Hematopoietic multipotent progenitor cell (in vitro differentiated cells): ENCODE results near the gene TBXA2R. TPM values are rescaled to one million over a fixed set of nuclear protein-coding genes. Genes with fewer than 3 reads are reported as not detected.

Experiments
- DNase-seq, 3 donors: peaks; one replicate each; pipeline ENCODE4 v3.0.0-alpha.2; 2011 to 2015; ENCODE audit warnings: low read depth in 2 of 3, low spot score in 2 of 3
- total RNA-seq: library from RNA; depleted of rRNA; stranded (reverse); fragments of >200 nt; gene quantifications from one replicate; pipeline ENCODE4 v1.2.3, GENCODE V29; 2012

The TBXA2R gene
- total RNA-seq, 1 donor = 1.3 TPM

DNA sequence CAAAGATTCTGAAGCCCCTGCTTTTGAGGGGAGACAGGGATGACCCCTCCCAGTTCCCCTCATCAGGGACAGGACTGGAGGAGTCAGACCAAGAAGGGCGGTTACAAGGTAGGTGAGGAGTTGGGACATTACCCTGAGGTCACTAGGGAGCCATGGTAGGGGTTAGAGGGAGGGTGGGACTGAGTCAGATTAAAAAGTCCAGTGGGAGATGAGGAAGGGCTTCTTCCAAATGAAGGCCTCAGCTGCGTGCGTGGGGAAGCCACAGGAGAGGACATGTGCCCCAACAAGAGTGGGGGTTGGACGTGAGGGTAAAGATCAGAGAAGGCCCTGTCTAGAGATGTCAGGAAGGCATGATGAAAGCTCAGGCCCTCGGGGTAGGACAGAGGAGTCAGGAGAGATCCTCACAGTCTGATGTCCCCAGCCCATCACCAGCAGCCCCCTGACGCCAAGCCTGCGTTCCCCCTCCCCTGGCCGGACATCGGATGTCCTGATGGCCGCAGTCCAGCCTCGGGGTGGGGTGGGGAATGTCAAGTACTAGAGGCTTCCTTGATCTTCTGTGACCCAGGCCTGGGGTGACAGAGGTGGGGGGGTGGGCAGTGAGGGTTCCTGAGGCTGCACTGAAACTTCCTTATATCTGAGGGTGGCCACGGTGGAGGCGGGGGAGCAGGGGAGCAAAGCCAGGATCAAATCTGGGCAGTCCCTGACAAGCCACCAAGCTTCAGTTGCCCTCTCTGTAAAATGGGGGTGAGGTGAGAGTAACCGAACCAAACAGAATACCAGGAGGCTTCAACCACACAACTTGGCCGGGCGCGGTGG, 42.8 kb downstream of the TBXA2R start:
- no peak for DNase-seq

DNA sequence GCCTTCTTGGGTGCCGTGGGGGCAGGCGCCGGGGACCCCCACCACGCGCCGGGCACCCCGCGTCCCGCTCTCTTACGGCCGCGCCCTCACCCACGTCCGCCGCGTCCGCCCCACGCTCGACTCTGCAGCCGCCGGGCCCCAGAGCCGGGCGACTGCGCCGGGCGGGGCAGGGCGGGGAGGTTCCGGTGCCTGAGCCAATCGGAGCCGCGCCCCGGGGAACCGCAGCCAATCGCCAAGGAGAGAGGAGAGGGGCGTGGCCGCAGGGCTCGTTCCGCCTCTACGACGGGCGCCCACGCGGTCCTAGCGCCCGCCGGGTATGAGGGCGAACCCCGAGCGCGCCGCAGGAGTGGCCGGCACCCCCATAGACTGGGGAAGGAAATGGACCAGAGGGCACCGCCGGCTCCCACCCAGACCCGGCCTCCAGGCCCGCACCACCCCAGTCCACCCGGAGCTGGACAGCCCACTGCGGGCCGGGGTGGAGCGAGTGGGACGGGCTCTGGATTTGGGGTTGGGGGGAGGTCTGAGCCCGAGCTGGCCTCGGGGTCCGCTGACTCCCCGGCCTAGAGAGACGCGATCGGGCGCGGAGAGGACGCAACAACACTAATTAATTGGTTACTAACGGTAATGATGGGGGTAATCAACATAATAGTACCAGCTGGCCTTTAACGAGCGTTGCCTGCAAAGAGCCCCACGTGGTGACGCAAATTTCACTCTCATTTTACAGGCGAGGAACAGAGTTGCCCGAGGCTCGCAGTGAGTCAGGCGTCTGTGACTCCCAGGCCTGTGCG, 49.0 kb downstream of the TBXA2R start, which contains the start of gene MFSD12:
Gene MFSD12, minus strand, starts transcription at position 126 of the 788 bp plus-strand sequence. CDS start 183 bp downstream, outside the sequence.
- peak; percentile 83 to 95 (median 92) for DNase-seq

DNA sequence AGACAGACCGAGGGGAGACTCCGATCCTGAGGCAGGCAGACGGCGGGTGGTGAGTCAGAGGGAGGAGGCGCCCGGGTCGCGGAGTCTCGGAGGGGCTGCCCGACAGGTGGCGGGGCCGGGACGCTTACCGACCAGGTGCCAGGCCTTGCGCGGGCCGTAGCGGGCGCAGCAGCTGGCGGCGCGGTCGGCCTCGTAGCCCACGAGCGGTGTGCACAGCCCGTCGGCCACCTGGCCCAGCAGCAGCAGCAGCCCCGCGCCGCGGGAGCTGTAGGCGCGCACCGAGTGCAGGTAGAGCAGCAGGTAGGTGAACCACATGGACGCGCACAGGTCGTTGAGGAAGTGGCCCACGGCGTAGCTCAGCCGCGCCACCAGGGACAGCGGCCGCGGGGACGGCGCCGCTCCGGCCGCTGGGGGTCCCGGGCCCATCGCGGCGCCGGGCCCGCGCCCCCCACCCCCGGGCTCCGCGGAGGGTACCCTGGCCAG, 49.7 kb downstream of the TBXA2R start:
- DNase-seq = peak; percentile 37 to 74 (median 60)

DNA sequence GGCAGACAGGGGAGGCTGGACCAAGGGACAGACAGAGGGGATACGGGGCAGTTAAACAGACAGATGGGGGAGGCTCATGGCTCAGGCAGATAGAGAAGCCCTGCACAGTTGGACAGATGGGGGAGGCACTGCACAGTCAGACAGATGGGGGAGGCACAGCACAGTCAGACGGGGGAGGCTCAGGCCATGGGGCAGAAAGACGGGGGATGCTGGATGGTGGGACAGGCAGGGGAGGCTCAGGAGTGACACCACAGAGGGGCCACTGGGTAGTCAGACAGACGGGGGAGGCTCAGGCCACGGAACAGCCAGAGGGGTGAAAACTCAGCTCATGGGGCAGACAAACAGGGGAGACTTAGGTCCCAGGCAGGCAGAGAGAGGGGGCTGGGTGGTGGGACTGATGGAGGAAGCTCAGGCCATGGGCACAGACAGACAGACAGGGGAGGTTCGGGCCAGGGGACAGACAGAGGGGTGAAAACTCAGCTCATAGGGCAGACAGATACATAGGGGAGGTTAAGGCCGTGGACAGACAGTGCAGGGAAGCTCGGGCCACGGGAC, 50.2 kb downstream of the TBXA2R start:
- DNase-seq = no peak

DNA sequence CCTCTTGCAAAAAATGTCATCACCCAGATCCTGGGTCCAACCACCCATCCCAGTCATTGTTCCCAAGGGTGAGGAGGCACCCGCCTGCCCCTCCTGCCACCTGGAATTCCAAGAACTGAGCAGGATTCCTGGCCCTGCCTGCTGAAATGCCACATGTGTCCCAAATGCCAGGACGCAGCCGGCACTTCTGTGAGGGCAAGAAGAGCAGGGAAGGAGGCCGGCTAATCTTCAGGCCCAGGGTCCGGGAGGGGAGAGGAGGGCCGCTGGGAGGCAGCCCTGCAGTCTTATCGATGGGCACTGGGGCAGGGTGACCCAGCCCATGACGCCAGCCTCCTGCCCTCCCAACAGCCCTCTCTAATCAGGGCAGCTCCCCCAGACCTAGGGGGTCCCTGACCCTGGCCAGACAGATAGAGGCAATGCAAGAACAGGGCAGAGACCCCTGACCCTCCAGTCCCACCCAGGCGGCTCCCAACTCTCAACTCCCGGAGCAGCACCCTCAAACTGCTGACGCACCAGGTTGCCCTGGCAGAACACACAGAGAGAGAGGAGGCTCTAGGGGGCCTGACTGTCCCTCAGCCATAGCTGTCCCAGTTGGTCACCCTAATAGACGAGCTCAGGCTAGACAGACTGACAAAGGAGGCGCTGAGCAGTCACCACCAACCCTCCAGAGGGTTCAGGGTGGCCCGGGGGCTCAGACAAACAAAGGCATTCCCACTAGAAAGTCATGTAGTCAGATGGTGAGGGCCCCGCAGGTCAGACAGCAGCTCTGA, 50.8 kb downstream of the TBXA2R start:
- no peak for DNase-seq

DNA sequence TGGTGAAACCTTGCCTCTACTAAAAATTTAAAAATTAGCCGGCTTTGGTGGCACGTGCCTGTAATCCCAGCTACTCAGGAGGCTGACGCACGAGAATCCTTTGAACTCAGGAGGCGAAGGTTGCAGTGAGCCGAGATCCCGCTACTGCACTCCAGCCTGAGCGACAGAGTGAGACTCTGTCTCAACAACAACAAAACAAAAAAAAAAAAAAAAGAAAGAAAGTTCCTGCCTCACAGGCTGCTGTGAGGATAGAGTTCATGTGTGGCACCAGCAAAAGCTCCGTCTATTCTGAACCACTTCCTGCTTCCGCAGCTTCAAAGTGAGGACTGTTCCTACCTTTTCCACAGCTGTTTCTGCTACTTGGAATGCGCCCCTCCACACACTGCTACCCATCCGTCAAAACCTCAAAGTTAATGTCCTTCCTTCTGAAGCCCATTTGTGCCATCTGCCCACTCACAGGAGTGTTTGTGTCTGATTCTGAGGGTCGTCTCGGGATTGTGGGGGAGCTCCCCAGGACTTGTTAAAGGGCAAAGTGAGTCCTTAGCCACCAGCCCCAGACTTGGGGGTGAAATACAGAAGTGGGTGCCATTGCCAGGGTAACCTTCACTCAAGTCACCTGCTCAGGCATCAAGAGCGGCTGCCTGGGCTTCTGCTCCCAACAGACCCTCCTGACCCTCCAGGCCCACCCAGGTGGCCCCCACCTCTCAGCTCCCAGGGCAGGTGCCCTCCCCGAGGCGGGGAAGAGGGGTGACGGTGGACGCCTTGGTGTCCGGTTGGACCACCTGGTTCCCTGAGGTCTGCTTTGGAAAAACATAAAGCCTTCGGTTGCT, 52.2 kb downstream of the TBXA2R start:
- DNase-seq = peak in 2 of 3 donors; percentile 41 to 45

DNA sequence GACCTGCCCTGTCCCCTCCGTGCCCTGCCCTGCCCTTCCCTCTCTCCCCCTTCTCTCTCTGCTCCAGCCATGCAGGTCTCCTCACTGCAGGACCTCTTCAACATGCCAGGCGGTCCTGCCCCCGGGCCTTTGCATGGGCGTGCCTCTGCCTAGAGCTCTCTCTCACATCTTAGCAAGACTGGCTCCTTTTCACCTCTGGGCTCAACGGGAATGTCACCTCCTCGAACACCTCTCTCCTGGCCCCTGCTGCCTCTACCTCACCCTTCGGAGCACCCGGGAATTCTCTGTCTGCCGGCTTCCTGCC, 54.9 kb downstream of the TBXA2R start:
- no peak for DNase-seq

DNA sequence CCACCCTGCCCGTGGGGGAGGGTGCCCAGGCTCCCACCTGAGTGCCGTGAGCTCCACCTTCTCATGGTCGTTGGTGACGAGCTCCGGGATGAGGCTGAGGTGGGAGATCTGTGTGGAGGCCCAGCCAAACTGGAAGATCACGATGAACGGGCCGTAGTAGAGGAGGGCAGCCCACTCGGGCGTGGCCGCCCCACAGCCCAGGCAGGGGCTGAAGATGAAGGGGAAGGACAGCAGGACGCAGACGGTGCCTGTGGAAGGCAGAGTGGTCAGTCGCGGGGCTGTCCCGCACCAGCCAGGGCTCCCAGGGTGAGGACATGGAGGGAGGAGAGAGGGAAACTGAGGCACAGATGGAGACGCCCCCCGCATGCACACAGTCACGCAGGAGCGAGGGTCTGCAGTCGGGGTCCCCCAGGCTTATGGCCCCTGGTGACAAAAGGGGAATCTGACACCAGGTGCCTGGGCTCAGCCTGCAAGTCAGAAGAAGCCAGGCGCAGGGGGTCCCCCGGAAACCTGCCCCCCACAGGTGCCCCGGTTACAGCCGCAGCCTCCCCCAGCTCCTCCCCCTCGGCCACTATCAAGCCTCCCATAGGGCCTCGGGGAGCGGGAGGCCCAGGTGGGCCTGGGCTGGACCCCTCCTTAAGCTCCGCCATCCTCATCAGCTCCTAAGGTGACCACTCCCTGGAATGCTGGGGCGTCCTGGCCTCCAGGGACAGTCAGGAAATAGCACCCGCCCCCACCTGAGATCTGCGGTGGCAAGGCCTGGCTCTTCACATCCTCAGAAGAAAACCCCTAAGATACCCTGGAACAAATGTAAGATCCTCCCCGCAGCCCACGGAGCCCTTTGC, 55.5 kb downstream of the TBXA2R start:
- no peak for DNase-seq

DNA sequence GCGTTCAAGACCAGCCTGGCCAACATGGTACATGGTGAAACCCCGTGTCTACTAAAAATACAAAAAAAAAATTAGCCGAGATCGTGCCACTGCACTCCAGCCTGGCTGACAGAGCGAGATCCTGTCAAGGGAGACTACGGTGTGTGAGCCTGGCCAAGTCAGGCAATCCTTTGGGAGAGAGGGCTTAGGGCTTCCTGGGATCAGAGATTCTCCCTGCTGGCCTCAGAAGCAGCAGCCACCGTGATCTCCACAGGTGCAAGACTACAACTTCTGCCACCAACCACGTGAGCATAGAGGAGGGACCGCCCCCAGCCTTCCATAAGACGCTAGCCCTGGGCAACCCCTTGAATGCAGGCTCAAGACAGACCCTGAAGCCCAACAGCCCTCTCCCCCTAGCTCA, 56.9 kb downstream of the TBXA2R start:
- DNase-seq = no peak

DNA sequence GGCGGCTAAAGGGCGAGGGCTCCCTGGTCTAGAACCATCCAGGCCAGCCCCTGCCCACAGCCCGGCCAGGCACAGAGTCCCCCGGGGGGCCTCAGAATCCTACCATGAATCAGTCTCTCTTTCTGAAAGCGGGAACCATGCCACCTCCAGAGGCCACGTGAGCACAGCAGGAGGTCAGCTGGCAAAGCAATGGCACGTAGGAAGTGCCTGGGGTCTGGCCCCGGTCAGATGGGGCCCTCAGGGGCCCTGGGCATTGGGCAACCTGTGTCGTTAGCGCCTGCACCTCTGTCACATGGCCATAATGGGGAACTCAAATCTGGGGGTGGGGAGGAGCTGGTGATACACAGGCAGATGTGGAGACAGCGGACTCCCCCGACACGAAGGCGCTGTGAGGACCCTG, 58.1 kb downstream of the TBXA2R start:
- peak in 1 of 3 donors; percentile 34 for DNase-seq

DNA sequence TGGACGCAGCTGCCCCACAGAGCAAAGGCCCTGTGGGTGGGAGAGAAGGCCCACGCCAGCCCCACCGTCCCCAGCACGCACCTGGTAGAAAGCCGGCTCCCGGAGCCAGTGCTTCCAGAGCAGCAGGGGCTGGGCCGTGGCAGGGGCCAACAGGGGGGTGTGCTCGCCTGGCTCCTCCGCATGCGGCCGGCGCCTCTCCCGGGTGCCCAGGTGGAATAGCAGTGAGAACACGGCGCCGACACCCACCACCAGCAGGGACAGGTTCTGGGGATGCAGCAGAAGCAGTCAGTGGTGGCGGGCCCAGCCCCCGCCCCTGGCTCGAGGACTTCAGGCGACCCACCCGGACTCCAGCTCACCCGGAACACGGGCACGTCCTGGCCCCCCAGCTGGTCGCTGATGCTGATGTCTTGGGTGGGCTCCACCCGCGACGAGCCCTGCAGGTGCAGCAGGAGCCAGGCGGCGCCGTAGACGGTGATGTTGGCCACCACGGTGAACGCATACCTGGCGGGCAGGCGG, 58.9 kb downstream of the TBXA2R start:
- no peak for DNase-seq

DNA sequence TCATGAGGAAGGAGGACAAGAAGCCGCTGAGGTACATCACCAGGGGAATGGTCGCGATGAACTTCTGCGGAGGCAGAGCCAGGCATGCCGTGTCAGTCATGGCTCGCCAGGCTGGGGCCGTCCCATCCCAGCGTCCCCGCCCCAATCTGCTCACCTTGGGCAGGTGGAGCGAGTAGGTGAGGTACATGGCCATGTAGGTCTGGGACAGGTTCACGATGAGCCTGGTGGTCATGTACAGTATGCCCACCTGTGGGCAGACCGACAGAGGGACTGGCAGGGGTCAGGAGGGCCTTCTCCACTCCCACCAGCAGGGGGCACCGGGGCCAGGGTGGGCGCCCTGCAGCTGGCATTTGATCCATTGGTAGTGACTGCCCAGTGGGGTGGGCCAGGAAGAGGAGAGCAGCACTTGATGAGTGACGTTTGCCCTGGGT, 59.4 kb downstream of the TBXA2R start:
- no peak for DNase-seq

DNA sequence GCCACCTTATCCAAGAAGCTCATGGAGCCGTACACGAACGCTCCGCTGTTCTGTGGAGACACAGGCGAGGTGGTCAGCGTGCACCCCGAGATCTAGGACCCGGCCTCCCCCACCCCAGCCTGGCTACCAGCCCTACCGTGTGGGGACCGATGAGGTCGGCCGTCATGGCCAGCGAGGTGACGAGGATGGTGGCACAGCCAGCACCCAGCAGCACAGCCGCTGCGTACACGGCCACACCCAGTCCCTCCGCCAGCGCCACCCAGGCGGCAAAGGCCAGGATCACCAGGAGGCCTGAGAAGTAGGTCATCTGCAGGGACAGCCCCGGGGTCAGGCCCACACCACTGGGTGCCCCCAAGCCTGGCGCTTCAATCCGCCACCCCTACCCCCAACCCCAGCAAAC, 60.6 kb downstream of the TBXA2R start:
- no peak for DNase-seq

DNA sequence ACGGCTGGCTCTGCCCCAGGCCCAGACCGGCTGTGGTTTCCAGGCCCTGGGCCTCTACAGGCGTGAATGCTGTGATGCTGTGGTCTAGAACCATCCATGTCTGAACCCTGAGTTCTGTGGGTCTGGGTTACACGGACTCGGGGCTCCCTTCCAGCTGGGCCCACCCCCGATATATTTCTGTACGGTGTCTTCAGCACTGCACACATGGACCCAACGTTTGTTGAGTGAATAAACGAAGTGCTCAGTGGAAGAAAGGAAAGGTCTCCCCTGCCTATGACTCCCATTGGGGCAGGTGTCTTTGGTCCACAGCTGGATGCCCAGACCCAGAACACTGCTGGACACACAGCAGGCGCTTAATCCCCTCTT, 61.0 kb downstream of the TBXA2R start:
- no peak for DNase-seq

DNA sequence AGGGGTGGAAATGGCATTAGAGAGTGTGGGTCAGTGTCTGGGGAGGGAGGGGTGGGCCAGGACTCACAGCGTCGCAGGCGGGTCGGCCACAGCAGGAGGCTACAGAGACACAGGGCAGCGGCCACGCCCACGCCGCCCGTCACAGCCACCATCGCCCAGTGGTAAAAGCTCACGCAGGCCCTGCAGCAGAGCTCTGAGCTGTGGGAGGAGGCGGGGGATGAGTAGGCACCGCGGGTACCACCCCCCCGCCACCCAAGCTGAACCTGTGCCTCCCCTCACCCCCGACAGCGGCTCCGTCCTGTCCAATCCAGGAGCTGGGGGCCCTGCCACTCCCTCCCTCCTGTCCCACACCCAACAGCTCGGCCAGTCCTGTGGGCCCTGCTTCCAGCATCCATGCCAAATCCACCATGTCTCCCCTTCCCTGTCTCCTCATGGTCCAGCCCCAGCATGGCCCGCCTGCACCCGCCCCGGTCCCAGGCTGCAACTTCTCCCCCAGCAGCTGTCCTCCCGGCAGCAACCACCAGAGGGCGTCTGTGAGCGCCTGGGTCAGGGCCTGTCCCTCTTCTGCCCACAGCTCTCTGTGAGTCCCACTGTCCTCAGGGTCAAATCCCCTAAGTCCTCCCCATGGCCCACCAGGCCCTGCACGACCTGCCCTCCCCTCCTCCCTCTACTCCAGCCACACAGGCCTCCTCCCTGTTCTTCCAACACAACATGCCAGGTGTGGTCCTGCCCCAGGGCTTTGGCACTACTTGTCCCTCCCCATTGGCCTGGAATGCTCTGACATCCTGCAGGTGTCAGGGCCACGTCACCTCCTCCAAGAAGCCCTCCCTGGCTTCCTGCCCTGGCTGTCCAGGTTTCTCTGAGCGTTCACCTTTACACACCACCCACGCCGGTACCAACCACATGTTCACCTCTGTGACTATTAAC, 61.7 kb downstream of the TBXA2R start:
- peak; percentile 55 to 68 (median 64) for DNase-seq
